A549 (cell line): Measurements from ENCODE around the gene SLC16A9. TPM values are rescaled to one million over a fixed set of nuclear protein-coding genes. Genes with fewer than 3 reads are reported as not detected.

ENCODE experiments used
- ATAC-seq, 2 experiments: fragments of 200-7000 bp in 1 of 2; fragments of >200 bp in 1 of 2; cut with Nextera tagmentation in 1 of 2; cut with Tn5 transposase in 1 of 2; 3 replicates each; pipeline versions ENCODE4 v1.8.0 to v1.9.1; 2018 to 2020; ENCODE audit warnings: mild to moderate bottlenecking in 1 of 2, moderate library complexity in 1 of 2
- CTCF ChIA-PET: fragments of 300-600 bp; sonication (Branson Sonifier 250); formaldehyde crosslinking; extraction: SDS; loops from one replicate; lab custom pipeline; 2021; ENCODE audit warnings: antibody characterized with exemption, inconsistent platforms; lab: Yijun Ruan, JAX
- POLR2A ChIA-PET: fragments of 350-600 bp; formaldehyde crosslinking; extraction: SDS; loops from one replicate; lab custom pipeline; 2021; ENCODE audit warnings: antibody characterized with exemption, inconsistent platforms; lab: Yijun Ruan, JAX
- DNase-seq, 2 experiments: peaks; one replicate each; pipeline versions ENCODE4 v3.0.0 to v3.0.0-alpha.2; 2011 to 2016; ENCODE audit warnings: low read depth in 1 of 2, low spot score in 1 of 2
- FAIRE-seq: peaks from 2 replicates; lab custom pipeline; 2011; peaks lifted over from hg19 to GRCh38; lab: Jason Lieb, UNC
- H3K27ac ChIP-seq, 2 experiments: fragments of >200 bp; sonication (Bioruptor Twin); formaldehyde crosslinking; 3 replicates each; pipeline ENCODE4 v1.5.1; 2016 to 2017
- H3K4me1 ChIP-seq: fragments of >200 bp; sonication (Bioruptor Twin); formaldehyde crosslinking; 3 replicates; pipeline ENCODE4 v1.6.1; 2016
- H3K4me2 ChIP-seq: fragments of >200 bp; sonication (Bioruptor Twin); formaldehyde crosslinking; 3 replicates; pipeline ENCODE4 v1.6.1; 2016
- H3K4me3 ChIP-seq: fragments of >200 bp; sonication (Bioruptor Twin); formaldehyde crosslinking; 3 replicates; pipeline ENCODE4 v1.5.1; 2016
- H3K9me3 ChIP-seq: fragments of >200 bp; sonication (Bioruptor Twin); formaldehyde crosslinking; 3 replicates; pipeline ENCODE4 v1.6.1; 2016
- BHLHE40 ChIP-seq: IDR thresholded peaks from 2 replicates; pipeline ENCODE4 v1.6.1; 2012; ENCODE audit warnings: low read depth, low read length, inconsistent platforms
- CHD2 ChIP-seq: fragments of 150-350 bp; IDR thresholded peaks from 2 replicates; pipeline ENCODE4 v1.6.1; 2014; ENCODE audit warnings: low read length; ENCODE audit not compliant: partially characterized antibody
- CHD4 ChIP-seq: fragments of 200-600 bp; sonication (generic); IDR thresholded peaks from 2 replicates; pipeline ENCODE4 v1.6.1; 2016; ENCODE audit warnings: antibody characterized with exemption, mild to moderate bottlenecking, borderline replicate concordance
- CTCF ChIP-seq: fragments of >200 bp; sonication (Bioruptor Twin); formaldehyde crosslinking; IDR thresholded peaks from 3 replicates; pipeline ENCODE4 v1.5.1; 2016
- EHF ChIP-seq: fragments of 250-450 bp; sonication (Bioruptor Pico); IDR thresholded peaks from 2 replicates; pipeline ENCODE4 v1.5.0; 2020; ENCODE audit warnings: mild to moderate bottlenecking
- EHMT2 ChIP-seq: fragments of 200-600 bp; sonication (generic); IDR thresholded peaks from 2 replicates; pipeline ENCODE4 v1.6.1; 2016; ENCODE audit warnings: antibody characterized with exemption, low read depth, mild to moderate bottlenecking, moderate library complexity
- ELK1 ChIP-seq: fragments of 150-350 bp; IDR thresholded peaks from 2 replicates; pipeline ENCODE4 v1.6.1; 2014; ENCODE audit warnings: low read depth, mild to moderate bottlenecking, low read length
- FOSB ChIP-seq: fragments of 250-450 bp; sonication (Bioruptor Pico); IDR thresholded peaks from 2 replicates; pipeline ENCODE4 v1.5.0; 2020; ENCODE audit warnings: mild to moderate bottlenecking, moderate library complexity
- HOXB13 ChIP-seq: fragments of 250-450 bp; sonication (Bioruptor Pico); IDR thresholded peaks from 2 replicates; pipeline ENCODE4 v1.5.0; 2020; ENCODE audit warnings: low read depth, mild to moderate bottlenecking, moderate library complexity
- HOXB5 ChIP-seq: fragments of 250-450 bp; sonication (Bioruptor Pico); IDR thresholded peaks from 2 replicates; pipeline ENCODE4 v1.5.0; 2020; ENCODE audit warnings: mild to moderate bottlenecking, moderate library complexity
- MAFK ChIP-seq: fragments of 450-650 bp; IDR thresholded peaks from 2 replicates; pipeline ENCODE4 v1.6.1; 2014; ENCODE audit not compliant: partially characterized antibody
- MAZ ChIP-seq: fragments of 150-350 bp; IDR thresholded peaks from 2 replicates; pipeline ENCODE4 v1.6.1; 2014; ENCODE audit warnings: antibody characterized with exemption, low read depth, low read length, borderline replicate concordance
- MYC ChIP-seq: IDR thresholded peaks from 2 replicates; pipeline ENCODE4 v1.6.1; 2012; ENCODE audit warnings: mild to moderate bottlenecking, inconsistent platforms, low read length, improper control_type of control experiment, borderline replicate concordance
- NR3C1 ChIP-seq: fragments of >200 bp; sonication (Bioruptor Twin); formaldehyde crosslinking; IDR thresholded peaks from 3 replicates; pipeline ENCODE4 v1.6.1; 2017
- POLR2AphosphoS2 ChIP-seq: conservative IDR thresholded peaks from 2 replicates; pipeline ENCODE4 v1.6.1; 2012; ENCODE audit warnings: low read length, improper control_type of control experiment, inconsistent platforms
- REST ChIP-seq: fragments of 200-600 bp; sonication (generic); IDR thresholded peaks from 2 replicates; pipeline ENCODE4 v1.6.1; 2016; ENCODE audit warnings: antibody characterized with exemption, mild to moderate bottlenecking, moderate library complexity
- RFX5 ChIP-seq: fragments of 450-650 bp; IDR thresholded peaks from 2 replicates; pipeline ENCODE4 v1.7.1; 2014; ENCODE audit warnings: antibody characterized with exemption, mild to moderate bottlenecking, moderate library complexity
- RNF2 ChIP-seq: fragments of 200-600 bp; sonication (generic); IDR thresholded peaks from 2 replicates; pipeline ENCODE4 v1.6.1; 2016; ENCODE audit warnings: low read depth, mild to moderate bottlenecking, antibody characterized with exemption, moderate library complexity, borderline replicate concordance
- ZNF302 ChIP-seq: fragments of 250-450 bp; sonication (Bioruptor Pico); IDR thresholded peaks from 2 replicates; pipeline ENCODE4 v1.9.0; 2021; ENCODE audit warnings: inconsistent platforms, mild to moderate bottlenecking, moderate library complexity
- WGBS: methylation state at CpG from one replicate; pipeline ENCODE4 v1.1.6; 2017; ENCODE audit errors: missing lambda C conversion rate; 5-methylcytosine and 5-hydroxymethylcytosine counted together
- polyA plus RNA-seq, 4 experiments: library from polyadenylated mRNA; depleted of rRNA in 3 of 4; stranded (reverse); fragments of >200 nt; fragmentation: RNase III in 1 of 4; extraction: RNeasy Plus Mini Kit Qiagen cat#74134 plus additional on column Dnase treatment in 1 of 4; gene quantifications; 2 replicates in 3 of 4; 3 replicates in 1 of 4; pipeline ENCODE4 v1.2.3, GENCODE V29; 2011 to 2017

SLC16A9 gene
- polyA plus RNA-seq, 2 of the 4 experiments (the other 2 are of a cell fraction) = 0.04 to 0.49 TPM

GRCh38 chr10:59750155-59750945 is 40.7 kb upstream of the SLC16A9 start:
- Histone ChIP-seq H3K4me1 (no peaks in the 10 kb centered on the region), H3K27ac (no peak overlapping the region), H3K4me2 (no peak overlapping the region), H3K4me3 (no peak overlapping the region), H3K9me3 (no peaks in the 10 kb centered on the region)
- POLR2A ChIA-PET = no interaction called here
- CTCF ChIA-PET = no interaction called here
- FAIRE-seq (no peak), ATAC-seq (no peak), DNase-seq (no peak)
- 30% methylated on average over 12 of the region's 12 CpGs for WGBS
- TF ChIP-seq ZNF302 (CRISPR knock-in tag) = no peak
- no peak for TF ChIP-seq MAZ
- TF ChIP-seq EHMT2 = no peak
- TF ChIP-seq RNF2 = no peak
- TF ChIP-seq RFX5 = no peak
- no peak for TF ChIP-seq CHD2
- no peak for TF ChIP-seq FOSB
- TF ChIP-seq CTCF = no peak
- TF ChIP-seq EHF (CRISPR knock-in tag) = no peak
- TF ChIP-seq MAFK = no peak
- no peak for TF ChIP-seq NR3C1
- TF ChIP-seq MYC = no peak

GRCh38 chr10:59748834-59749233 is 39.2 kb upstream of the SLC16A9 start:
- ATAC-seq = no peak
- TF ChIP-seq REST = no peak
- no peak for TF ChIP-seq HOXB13 (CRISPR knock-in tag)
- TF ChIP-seq RNF2 = no peak
- TF ChIP-seq HOXB5 (CRISPR knock-in tag) = no peak
- no peak for TF ChIP-seq CHD4
- TF ChIP-seq EHMT2 = no peak
- no peak for TF ChIP-seq POLR2AphosphoS2
- no peak for TF ChIP-seq BHLHE40
- no peak for TF ChIP-seq ELK1
- no peak for FAIRE-seq
- ChIA-PET CTCF (interaction anchor here (1.2 to 1.3 kb wide), 2 partner anchors 12 to 89 kb away, joined by 3 read pairs; no protein-coding TSS in a partner anchor), POLR2A (no interaction called here)
- no peak overlapping the region for H3K27ac ChIP-seq
- no peaks in the 10 kb centered on the region for H3K4me1 ChIP-seq
- DNase-seq = no peak
- no peak overlapping the region for H3K4me2 ChIP-seq
- no peak overlapping the region for H3K4me3 ChIP-seq
- 0% methylated on average over 1 of the region's 1 CpG for WGBS
- no peaks in the 10 kb centered on the region for H3K9me3 ChIP-seq
